Endothelial cell of umbilical vein (primary cell): ENCODE measurements around the gene DGKG.

Source experiments
- CTCF ChIP-seq, 2 donors: IDR thresholded peaks; 1 replicate in 1 of 2; 2 replicates in 1 of 2; pipeline ENCODE4 v1.5.1; 2011; ENCODE audit warnings: low read length in 2 of 2, mild to moderate bottlenecking in 2 of 2, moderate library complexity in 2 of 2, control low read depth in 1 of 2, inconsistent platforms in 1 of 2, low read depth in 1 of 2; ENCODE audit not compliant: insufficient read depth in 1 of 2; ENCODE audit errors: extremely low read depth in 1 of 2
- MYC ChIP-seq: IDR thresholded peaks from one replicate; pipeline ENCODE4 v1.6.1; 2011; ENCODE audit warnings: mild to moderate bottlenecking, low read depth, low read length
- POLR2A ChIP-seq: IDR thresholded peaks from 2 replicates; pipeline ENCODE4 v1.6.1; 2012; ENCODE audit warnings: low read depth, mild to moderate bottlenecking, control low read depth, low read length

- no peak for TF ChIP-seq CTCF (IDR thresholded peaks at IDR 0.05; ENCODE audit: extremely low read depth in 1 of 2, insufficient read depth in 1 of 2, low read depth in 1 of 2, low read length in 2 of 2)
- no peak for TF ChIP-seq POLR2A
- TF ChIP-seq MYC: no peak
These were observed 54.3 kb downstream of the DGKG start for GRCh38 chr3:186307594-186308221.
